ENCODE results near the gene RUNX1. TPM values are rescaled to one million over a fixed set of nuclear protein-coding genes. Genes with fewer than 3 reads are reported as not detected.

The RUNX1 gene
- total and polyA plus RNA-seq, 5 experiments from 2014 or later = 13.1 to 69.0 (median 22.6) TPM

DNA sequence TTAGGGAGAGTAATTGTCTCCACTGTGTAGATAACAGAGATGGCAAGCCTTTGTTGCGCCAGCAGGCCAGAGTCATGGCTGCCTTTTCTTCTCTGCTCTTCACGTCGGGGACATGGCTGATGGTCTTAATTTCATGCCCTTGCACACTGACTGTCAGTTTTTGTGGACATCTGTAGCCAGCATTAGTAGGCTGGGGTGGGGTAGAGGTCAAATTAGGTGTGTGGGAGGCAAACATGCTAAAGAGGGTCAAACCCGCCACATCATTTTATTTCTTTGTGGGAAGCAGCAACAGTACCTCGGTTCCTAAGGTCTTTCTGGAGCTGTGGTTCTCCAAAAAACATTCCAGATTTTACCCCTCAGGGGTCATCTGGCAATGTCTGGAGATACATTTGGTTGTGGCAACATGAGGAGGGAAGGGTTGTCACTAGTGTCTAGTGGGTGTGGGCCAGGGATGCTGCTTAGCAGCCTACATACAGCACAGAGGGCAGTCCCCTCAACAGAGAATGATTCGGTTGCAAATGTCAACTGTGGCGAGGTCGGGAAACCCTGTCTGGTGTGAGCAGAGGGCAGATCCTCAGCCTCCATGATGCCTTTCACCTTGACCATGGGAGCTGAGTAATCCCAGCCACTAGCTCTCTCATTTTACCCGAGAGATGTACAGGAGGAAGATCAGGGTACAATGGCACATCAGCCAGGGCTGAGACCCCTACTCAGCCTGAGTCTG is 14.7 kb downstream of the RUNX1 start:
- peaks cover 48 to 97% (median 95%) of the 10 kb centered on the region in 4 donors for H3K4me1 Mint-ChIP-seq
- POLR2A ChIA-PET = interaction anchor here (2.4 kb wide), 1 partner anchor 11 kb away, joined by 6 read pairs; no protein-coding TSS in a partner anchor
- H3K36me3 Mint-ChIP-seq = peaks cover 14 to 52% (median 38%) of the 10 kb centered on the region in 3 donors
- H3K9me3 Mint-ChIP-seq = peaks cover 0 to 9% (median 0%) of the 10 kb centered on the region in 9 donors
- DNase-seq (no peak), ATAC-seq (no peak)
- no peaks in the 10 kb centered on the region for H3K27me3 Mint-ChIP-seq
- H3K27ac Mint-ChIP-seq = peak overlapping the region in 8 of 10 donors; percentile 34 to 93 (median 80)
- H3K4me3 Mint-ChIP-seq = peak overlapping the region in 6 of 10 donors; percentile 8 to 62 (median 36)

- DNase-seq (no peak), ATAC-seq (no peak)
- peaks cover 0 to 9% (median 0%) of the 10 kb centered on the region in 9 donors for H3K9me3 Mint-ChIP-seq
- H3K27ac Mint-ChIP-seq = peak overlapping the region in 5 of 10 donors; percentile 2 to 69 (median 23)
- peak overlapping the region in 3 of 10 donors; percentile 0 to 11 (median 2) for H3K4me3 Mint-ChIP-seq
- POLR2A ChIA-PET = interaction anchor here (0.6 to 1.7 kb wide), 6 partner anchors 10 to 99 kb away, joined by 3 to 6 read pairs (median 4); partner anchors contain the start of gene RUNX1
- peaks cover 14 to 49% (median 38%) of the 10 kb centered on the region in 3 donors for H3K36me3 Mint-ChIP-seq
- no peaks in the 10 kb centered on the region for H3K27me3 Mint-ChIP-seq
- peaks cover 47 to 100% (median 96%) of the 10 kb centered on the region in 4 donors for H3K4me1 Mint-ChIP-seq
These were observed 16.4 kb downstream of the RUNX1 start for GRCh38 chr21:35032474-35033263.

DNA sequence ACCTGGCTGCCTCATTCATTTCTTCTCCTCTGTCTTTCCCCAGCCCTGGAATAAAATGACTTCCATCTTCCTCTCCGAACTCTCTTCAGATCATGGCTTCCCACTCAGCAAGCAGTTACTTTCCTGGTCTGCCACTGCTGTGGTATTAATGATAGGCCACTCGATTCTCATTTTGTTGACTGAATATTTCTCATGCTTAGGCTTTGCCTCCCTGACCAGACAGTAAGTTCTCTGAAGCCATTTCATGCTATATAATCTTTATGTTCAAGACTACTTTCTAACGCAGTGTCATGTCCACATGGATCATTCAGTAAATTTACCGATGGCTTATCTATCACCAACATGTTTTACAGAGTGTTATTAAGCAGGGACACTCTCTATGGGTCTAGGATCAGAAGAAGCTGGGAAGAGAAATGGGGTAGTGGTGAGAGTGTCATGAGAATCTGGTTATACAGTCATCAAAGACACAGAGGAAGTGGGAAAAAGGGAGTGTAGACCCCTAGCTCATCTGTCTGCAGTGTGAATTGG is 20.6 kb downstream of the RUNX1 start:
- H3K36me3 Mint-ChIP-seq = peaks cover 9 to 28% (median 22%) of the 10 kb centered on the region in 3 donors
- H3K27ac Mint-ChIP-seq = peak overlapping the region; percentile 97 to 100 (median 99)
- H3K4me3 Mint-ChIP-seq = peak overlapping the region in 9 of 10 donors; percentile 30 to 95 (median 91)
- H3K9me3 Mint-ChIP-seq = peaks cover 0 to 9% (median 0%) of the 10 kb centered on the region in 9 donors
- peaks cover 52 to 96% (median 94%) of the 10 kb centered on the region in 4 donors for H3K4me1 Mint-ChIP-seq
- H3K27me3 Mint-ChIP-seq = no peaks in the 10 kb centered on the region
- POLR2A ChIA-PET = interaction anchor here (0.5 to 7.6 kb wide), 6 partner anchors 16 to 140 kb away, joined by 3 to 139 read pairs (median 9); partner anchors contain the start of gene RUNX1
- DNase-seq = no peak
- no peak for ATAC-seq

GRCh38 chr21:35027563-35028450 is 21.3 kb downstream of the RUNX1 start:
- peaks cover 0 to 3% (median 0%) of the 10 kb centered on the region in 9 donors for H3K9me3 Mint-ChIP-seq
- DNase-seq (peak in 2 of 10 donors; percentile 23 to 37), ATAC-seq (no peak)
- peak overlapping the region; percentile 97 to 100 (median 99) for H3K27ac Mint-ChIP-seq
- POLR2A ChIA-PET = interaction anchor here (1.4 to 7.6 kb wide), 5 partner anchors 10 to 139 kb away, joined by 3 to 139 read pairs (median 13); partner anchors contain the start of gene RUNX1
- peaks cover 49 to 96% (median 94%) of the 10 kb centered on the region in 4 donors for H3K4me1 Mint-ChIP-seq
- peak overlapping the region; percentile 75 to 95 (median 91) for H3K4me3 Mint-ChIP-seq
- peaks cover 5 to 21% (median 17%) of the 10 kb centered on the region in 3 donors for H3K36me3 Mint-ChIP-seq
- H3K27me3 Mint-ChIP-seq = no peaks in the 10 kb centered on the region

GRCh38 chr21:35026617-35027562 is 22.2 kb downstream of the RUNX1 start:
- H3K9me3 Mint-ChIP-seq = no peaks in the 10 kb centered on the region
- POLR2A ChIA-PET = interaction anchor here (0.8 to 7.6 kb wide), 15 partner anchors 10 to 477 kb away, joined by 3 to 139 read pairs (median 7); partner anchors contain the start of gene RUNX1
- peaks cover 50 to 94% (median 92%) of the 10 kb centered on the region in 4 donors for H3K4me1 Mint-ChIP-seq
- peak overlapping the region; percentile 97 to 100 (median 99) for H3K27ac Mint-ChIP-seq
- DNase-seq (peak; percentile 72 to 93 (median 85)), ATAC-seq (peak; percentile 89 to 93)
- H3K36me3 Mint-ChIP-seq = peaks cover 0 to 13% (median 13%) of the 10 kb centered on the region in 3 donors
- H3K4me3 Mint-ChIP-seq = peak overlapping the region; percentile 75 to 95 (median 91)
- no peaks in the 10 kb centered on the region for H3K27me3 Mint-ChIP-seq

DNA sequence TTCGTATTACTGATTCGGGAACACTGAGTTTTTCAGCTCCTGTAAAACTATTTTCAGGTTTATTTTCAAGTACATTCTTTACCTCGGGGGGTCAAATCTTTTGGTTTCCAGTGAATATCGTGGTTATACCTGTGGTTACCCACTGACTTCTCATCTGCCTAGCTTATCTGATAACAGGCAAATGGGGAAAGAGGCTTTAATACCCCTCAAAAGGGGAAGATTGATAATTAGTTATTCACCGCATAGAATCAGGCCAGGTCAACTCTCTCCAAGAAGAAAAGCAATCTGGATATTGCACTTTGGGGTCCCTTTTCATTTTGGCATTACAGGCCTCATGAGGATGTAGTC is 23.0 kb downstream of the RUNX1 start:
- H3K4me1 Mint-ChIP-seq = peaks cover 57 to 95% (median 94%) of the 10 kb centered on the region in 4 donors
- H3K9me3 Mint-ChIP-seq = no peaks in the 10 kb centered on the region
- H3K36me3 Mint-ChIP-seq = peaks cover 0 to 8% (median 6%) of the 10 kb centered on the region in 3 donors
- no peaks in the 10 kb centered on the region for H3K27me3 Mint-ChIP-seq
- ATAC-seq = no peak
- peak overlapping the region; percentile 32 to 94 (median 82) for H3K4me3 Mint-ChIP-seq
- POLR2A ChIA-PET = interaction anchor here (0.8 to 7.6 kb wide), 14 partner anchors 9 to 138 kb away, joined by 3 to 139 read pairs (median 8); partner anchors contain the start of gene RUNX1
- H3K27ac Mint-ChIP-seq = peak overlapping the region; percentile 97 to 100 (median 99)
- DNase-seq = no peak

DNA sequence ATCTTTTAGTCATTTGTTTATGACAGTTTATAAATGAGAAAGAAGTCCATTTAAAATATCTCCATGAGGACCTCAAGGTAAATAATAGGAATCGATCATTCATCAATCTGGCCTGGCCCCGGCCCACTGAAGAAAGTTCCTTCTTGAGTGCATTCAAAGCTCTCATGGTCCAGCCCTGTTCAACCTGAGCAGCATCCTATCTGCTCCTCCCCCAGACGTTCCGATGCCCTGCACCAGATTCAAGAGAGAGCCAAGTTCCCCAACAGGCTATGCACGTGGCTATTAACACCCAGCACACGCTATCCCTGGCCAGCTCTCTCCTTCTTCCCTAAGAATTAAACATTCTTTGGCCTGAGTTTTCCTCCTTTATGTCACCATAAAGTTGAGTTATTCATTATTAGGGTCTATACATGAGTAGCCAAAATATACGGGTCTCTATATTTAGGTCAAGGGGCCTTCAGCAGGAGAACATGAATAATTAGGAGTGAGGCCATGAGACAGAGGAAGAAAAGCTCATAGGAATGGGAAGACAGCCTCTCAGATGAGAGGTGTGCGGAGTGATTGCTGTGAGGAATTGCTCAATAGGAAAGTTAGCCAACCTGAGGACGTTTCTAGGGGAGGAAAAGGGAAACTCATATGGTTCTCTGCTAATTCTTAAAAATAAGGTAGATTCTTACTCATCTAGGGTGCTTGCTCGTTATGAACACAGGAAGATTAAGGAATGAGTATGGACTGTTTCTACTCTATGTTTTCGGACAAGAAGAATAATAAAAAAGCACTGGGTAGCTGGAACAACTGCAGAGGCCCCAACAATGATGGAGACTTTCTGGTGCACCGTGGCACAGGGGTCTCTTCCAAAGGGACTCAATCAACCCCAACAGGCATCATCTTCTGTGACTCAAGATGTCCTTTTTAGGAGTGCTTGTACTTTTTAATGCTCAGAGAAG is 23.6 kb downstream of the RUNX1 start:
- H3K9me3 Mint-ChIP-seq = no peaks in the 10 kb centered on the region
- POLR2A ChIA-PET = interaction anchor here (1.0 to 7.6 kb wide), 13 partner anchors 8 to 137 kb away, joined by 3 to 139 read pairs (median 8); partner anchors contain the start of gene RUNX1
- H3K27ac Mint-ChIP-seq = peak overlapping the region; percentile 97 to 100 (median 99)
- no peaks in the 10 kb centered on the region for H3K27me3 Mint-ChIP-seq
- peaks cover 0 to 8% (median 3%) of the 10 kb centered on the region in 3 donors for H3K36me3 Mint-ChIP-seq
- ATAC-seq (no peak), DNase-seq (no peak)
- H3K4me1 Mint-ChIP-seq = peaks cover 57 to 95% (median 94%) of the 10 kb centered on the region in 4 donors
- H3K4me3 Mint-ChIP-seq = peak overlapping the region; percentile 32 to 94 (median 82)

- Mint-ChIP-seq H3K4me1 (peaks cover 53 to 95% (median 92%) of the 10 kb centered on the region in 4 donors), H3K9me3 (no peaks in the 10 kb centered on the region), H3K4me3 (peak overlapping the region in 6 of 10 donors; percentile 12 to 94 (median 54)), H3K27me3 (no peaks in the 10 kb centered on the region), H3K36me3 (peaks cover 0 to 12% (median 0%) of the 10 kb centered on the region in 3 donors), H3K27ac (peak overlapping the region; percentile 97 to 100 (median 99))
- no peak for DNase-seq
- POLR2A ChIA-PET = interaction anchor here (1.0 to 7.6 kb wide), 5 partner anchors 10 to 136 kb away, joined by 3 to 139 read pairs (median 9); partner anchors contain the start of gene RUNX1
- ATAC-seq = no peak
These were observed 24.6 kb downstream of the RUNX1 start for GRCh38 chr21:35024513-35024912.

DNA sequence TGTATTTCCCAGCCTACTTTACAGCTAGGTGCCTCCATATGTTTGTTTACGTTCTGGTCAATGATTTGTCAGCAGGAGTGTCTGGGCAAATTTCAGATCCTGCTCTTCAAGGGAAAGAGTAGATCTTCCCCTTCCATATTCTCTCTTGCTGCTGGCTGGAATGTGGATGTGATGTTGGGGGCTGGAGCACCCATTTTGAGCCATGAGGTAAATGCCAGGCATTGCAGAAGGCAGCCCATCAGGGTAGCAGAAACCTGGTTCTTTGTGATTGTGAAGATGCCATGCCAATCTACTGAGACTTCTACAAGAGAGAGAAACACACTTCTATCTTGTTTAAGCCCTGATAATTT is 25.1 kb downstream of the RUNX1 start:
- peaks cover 0 to 15% (median 2%) of the 10 kb centered on the region in 3 donors for H3K36me3 Mint-ChIP-seq
- no peak for ATAC-seq

More for the DNA sequence above, 25.1 kb downstream of the RUNX1 start:
- H3K27me3 Mint-ChIP-seq = no peaks in the 10 kb centered on the region
- H3K4me1 Mint-ChIP-seq = peaks cover 55 to 95% (median 92%) of the 10 kb centered on the region in 4 donors
- no peaks in the 10 kb centered on the region for H3K9me3 Mint-ChIP-seq
- no peak for DNase-seq
- POLR2A ChIA-PET = interaction anchor here (7.6 kb wide), 1 partner anchor 20 kb away, joined by 139 read pairs; the partner anchor contains the start of gene RUNX1
- H3K27ac Mint-ChIP-seq = peak overlapping the region in 7 of 10 donors; percentile 27 to 100 (median 83)
- H3K4me3 Mint-ChIP-seq = peak overlapping the region in 4 of 10 donors; percentile 10 to 75 (median 22)

All from naive thymus-derived CD8-positive, alpha-beta T cell (primary cell).